KBM-7 (cell line): ENCODE results near the gene TRAF3IP1.
"Not testable (repeated sequence)": the region's sequence is repeated elsewhere in the genome, so short reads cannot be mapped to it uniquely, and the experiment has no call there.

Experiments
- DNase-seq: peaks from one replicate; pipeline ENCODE4 v3.0.0-alpha.2; 2015
- in situ Hi-C: fragments of 300-500 bp; cut with MboI; formaldehyde crosslinking; loops from 2 replicates; pipeline ENCODE4 v1.14.3; 2020; ENCODE audit warnings: low sequenced_read_pairs, low pct_unique_long_range_greater_than_20kb, mixed read lengths

TRAF3IP1 gene

DNA sequence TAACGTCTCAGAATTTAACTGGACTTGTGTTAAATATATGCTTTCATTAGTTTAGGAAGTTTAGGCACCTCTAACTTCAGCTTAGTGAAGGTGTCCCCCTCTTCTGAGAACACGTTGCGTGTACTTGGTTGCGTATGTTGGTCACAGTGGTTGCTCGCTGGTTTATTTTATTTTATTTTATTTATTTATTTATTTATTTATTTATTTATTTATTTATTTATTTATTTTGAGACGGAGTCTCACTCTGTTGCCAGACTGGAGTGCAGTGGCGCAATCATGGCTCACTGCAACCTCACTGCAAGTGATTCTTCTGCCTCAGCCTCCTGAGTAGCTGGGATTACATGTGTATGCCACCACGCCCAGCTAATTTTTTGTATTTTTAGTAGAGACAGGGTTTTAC, 15.3 kb downstream of the TRAF3IP1 start:
- in situ Hi-C loops, DNase-seq: not testable (repeated sequence)

DNA sequence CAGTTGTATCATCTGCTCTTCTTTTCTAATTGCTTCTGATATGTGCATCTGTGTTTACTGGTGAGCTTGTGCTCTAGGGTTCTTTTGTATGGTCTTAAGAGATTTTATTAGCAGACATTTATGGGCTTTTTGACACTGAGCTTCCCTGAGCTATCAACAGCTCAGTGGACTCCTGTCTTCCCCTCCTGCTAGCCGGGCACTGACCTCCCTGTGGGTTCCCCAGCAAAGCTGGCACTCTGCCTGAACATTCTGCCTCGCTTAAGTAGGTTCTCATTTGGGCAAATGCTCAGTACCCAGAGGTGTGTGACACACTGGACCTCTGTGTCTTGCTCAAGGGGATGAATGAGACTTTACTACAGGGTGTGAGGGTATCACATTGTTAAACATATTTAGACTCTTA, 15.8 kb downstream of the TRAF3IP1 start:
- in situ Hi-C loops, result no loop called here
- DNase-seq, result no peak

DNA sequence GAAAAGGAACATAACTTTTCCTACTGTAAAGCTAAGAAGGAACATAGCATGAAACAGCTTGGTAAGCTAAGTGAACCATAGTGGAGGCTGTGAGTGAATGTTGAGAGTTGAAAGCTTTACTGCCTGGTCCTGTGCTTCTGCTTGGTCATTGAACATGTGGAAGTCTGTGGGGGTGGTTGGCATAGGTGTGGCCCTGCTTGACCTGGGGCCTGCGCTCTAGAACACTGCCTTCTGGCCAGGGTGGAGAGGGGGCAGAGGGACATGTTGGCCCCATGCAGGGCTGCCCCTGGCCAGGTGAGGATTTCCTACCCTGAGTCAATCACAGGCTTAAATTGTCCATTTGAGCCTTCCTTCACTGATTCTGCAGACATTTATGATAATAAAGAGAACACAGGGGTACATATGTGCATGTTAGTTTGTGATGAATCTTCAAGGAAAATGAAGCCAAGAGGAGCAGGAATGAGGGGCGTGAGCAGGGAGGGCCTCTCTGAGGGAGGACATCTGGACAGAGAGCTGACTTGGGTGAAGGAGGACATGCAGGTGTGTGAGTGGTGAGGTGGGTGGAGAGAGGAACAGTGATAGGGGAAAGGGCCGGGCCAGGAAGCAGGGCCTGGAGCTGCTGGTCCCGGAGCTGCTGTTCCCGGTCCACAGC, 16.6 kb downstream of the TRAF3IP1 start:
- in situ Hi-C loops, result no loop called here
- no peak for DNase-seq

DNA sequence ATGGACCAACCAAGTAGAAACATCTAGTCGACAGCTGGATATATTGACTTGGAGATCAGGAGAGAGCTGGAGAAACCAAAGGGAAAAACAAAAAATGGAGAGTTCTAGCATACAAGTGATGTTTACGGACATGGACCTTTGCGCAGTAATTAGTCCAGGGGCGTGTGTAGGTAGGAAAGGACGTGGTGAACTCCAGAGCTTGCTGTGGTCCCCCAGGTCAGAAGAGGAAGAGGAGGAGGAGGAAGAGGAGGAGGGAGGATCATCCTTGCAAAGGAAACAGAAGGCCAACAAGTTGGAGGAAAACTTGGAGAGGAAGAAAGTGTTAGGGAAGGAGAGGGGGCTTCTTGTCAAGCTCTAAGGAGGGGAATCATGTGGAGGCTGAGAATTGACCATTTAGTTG, 17.5 kb downstream of the TRAF3IP1 start:
- in situ Hi-C loops, result no loop called here
- DNase-seq, result no peak

DNA sequence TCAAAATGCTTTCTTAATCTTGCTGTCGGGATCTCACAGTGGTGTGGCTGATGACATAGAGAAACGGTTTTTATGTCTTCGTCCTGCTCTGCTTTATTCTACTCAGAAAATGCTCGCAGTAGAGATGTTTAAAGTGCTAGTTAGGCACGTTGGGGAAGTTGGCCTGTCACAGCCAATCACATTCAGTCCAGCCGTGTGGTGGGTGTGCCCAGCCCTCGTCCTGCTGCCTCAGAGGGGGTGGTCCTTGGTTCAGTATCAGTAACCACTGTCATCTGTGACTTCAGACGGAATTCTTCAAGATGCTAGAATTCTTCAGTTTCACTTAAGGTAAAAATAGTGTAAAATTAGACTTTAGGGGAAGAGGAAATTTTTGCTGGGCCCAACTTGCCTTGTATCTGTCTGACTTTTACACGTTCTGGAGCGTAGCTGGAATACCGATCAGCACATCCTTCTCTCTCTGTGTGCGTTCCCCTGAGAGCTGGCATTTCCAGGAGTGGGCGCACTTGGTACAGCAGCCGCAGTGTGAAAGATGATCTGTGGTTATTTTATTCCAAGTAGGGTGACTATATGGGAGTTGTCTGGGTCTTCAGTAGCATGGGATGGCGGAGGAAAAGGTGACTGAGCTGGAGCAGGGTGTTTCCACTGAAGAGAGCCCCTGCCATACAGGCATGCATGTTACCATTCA, 18.5 kb downstream of the TRAF3IP1 start:
- no peak for DNase-seq
- in situ Hi-C loops, result no loop called here

DNA sequence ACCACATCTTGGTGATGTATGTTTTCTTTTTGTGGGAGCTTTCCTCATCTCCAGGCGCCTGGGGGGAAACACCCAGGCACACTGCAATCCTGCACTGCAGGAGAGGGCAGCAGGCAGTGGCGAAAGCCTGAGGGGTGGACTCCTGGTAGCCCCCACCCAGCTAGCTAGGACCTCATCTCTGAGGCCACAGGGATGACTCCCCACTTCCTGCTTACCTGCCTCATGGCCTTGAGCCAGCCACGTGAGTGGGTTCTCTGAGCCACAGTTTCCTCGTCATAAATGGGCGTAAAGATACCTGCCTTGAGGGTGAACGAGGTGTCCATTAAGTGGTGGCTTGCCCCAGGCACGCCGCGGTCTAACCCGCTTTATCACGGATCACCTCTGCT, 19.1 kb downstream of the TRAF3IP1 start:
- in situ Hi-C loops, result no loop called here
- DNase-seq, result no peak

DNA sequence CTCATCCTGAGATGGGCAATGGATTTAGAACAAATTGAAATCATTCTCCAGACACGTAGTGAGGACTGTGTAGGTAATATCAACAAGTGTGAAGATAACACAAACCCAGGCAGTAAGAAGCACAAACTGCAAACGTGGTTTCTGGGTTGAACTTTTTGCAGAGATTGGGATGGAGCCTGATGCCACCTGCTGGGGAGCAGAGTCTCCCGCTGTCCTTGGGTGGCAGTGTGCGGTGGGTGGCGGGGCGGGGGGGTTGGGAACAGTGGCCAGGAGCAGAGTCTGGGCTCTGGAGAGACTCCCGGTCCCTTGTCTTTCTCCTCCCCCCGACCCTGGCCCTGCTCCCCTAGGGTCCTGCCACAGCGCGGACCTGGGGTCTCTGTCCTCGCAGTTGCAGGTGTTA, 19.5 kb downstream of the TRAF3IP1 start:
- in situ Hi-C loops, result no loop called here
- no peak for DNase-seq

DNA sequence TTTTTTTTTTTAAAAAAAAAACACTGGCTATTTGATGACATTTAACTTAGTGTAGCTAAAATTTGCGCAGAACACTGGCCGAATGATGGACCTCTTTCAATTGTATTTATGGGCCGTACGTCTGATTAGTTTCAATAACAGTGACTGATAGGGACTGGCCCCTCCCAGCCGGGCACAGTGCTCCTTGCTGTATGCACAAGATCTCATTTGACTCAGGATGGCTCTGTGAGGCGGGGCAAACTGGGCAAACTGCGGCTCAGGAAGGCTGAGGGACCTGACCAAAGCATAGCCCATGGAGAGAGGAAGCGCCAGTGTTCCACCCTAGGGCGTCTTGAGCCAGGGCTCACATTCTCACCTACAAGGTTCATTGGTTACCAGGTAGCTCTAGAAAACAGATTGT, 21.2 kb downstream of the TRAF3IP1 start:
- no peak for DNase-seq
- in situ Hi-C loops, result no loop called here

DNA sequence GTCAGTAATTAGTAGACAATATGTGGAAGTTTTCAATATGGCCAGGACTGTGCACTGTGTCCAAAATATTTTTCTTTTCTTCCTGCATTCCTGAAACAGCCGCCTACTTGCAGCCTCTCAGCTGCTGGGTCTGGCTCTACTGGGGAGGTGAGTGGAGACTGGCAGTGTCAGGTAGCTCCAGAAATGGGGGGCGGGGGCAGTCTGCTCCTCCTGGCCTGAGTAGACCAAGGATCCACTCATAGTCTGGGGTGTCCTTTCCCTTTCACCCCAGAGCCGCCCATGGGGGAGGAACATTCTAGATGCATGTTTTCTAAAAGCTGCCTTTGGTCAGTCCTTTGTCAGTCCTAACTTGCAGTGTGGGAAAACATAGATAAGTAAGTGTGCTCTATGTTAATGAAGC, 23.7 kb downstream of the TRAF3IP1 start:
- no peak for DNase-seq
- in situ Hi-C loops, result no loop called here

DNA sequence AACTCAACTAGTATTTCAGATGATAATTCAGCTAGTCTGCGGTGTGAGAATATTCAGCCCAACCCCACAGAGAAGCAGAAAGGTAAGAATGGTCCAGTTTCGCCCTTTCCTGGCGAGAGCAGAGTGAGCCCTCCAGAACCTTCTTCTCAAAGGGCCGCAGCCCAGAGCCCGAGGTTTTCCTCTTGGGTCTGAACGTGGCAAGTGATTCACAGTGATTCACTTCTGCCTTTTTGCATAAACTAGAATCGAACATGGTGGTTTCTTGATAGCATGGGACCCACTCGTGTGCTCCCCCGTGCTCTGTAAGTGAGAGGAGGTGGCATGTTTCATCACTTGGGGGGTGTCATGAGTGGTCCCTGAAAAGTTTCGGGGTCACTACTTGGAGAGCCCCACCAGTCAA, 24.2 kb downstream of the TRAF3IP1 start:
- DNase-seq, result no peak
- in situ Hi-C loops, result no loop called here

DNA sequence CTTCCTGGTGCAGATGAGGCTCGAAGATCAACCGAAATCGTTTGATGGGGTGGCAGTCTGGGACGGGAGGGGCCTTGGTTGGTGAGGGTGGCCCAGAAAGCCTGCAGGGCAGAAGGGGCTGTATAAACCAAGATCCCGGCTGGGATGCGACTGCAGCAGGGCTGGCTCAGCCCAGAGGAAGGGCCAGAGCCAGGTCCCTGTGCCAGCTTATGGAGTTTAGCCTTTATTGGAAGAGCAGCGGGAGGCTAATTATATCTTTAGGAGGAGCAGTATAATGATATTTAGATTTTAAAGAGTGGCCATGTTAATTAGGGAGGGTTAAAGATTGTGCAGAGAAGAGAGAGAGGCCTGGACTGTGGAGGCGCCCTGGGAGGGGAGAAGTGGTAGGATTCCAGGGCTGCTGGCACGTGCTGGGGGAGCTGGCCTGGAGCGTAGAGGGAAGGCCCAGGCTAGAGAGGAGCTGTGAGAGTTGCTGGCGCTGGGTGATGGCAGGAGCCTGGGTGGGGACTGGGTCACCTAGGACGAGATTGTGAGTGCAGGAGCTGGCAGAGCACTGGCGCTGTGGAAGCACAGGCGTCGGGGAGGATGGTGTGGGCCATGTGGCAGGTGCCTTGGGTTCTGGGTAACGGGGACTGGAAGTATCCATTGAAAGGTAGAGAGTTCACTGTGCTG, 25.1 kb downstream of the TRAF3IP1 start:
- no peak for DNase-seq
- in situ Hi-C loops, result no loop called here

DNA sequence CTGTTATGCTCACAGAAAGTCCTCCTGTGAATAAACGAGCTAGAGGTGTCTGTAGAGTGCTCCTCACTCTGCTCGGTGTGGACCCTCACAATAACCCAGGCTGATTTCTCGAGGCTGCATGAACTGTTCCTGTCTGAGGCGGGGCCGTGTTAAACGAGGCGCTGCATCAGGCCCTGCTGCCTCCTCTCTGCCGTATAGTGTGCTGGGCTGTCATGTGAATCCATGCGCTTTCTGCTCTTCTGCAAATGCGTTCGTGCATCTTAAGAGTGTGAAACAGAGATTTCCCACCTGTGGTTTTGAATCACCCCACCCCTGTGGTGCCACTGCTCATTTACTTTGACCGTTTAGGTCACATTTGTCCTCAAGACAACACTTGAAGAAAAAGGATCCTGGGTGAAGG, 26.2 kb downstream of the TRAF3IP1 start:
- in situ Hi-C loops, result no loop called here
- no peak for DNase-seq

DNA sequence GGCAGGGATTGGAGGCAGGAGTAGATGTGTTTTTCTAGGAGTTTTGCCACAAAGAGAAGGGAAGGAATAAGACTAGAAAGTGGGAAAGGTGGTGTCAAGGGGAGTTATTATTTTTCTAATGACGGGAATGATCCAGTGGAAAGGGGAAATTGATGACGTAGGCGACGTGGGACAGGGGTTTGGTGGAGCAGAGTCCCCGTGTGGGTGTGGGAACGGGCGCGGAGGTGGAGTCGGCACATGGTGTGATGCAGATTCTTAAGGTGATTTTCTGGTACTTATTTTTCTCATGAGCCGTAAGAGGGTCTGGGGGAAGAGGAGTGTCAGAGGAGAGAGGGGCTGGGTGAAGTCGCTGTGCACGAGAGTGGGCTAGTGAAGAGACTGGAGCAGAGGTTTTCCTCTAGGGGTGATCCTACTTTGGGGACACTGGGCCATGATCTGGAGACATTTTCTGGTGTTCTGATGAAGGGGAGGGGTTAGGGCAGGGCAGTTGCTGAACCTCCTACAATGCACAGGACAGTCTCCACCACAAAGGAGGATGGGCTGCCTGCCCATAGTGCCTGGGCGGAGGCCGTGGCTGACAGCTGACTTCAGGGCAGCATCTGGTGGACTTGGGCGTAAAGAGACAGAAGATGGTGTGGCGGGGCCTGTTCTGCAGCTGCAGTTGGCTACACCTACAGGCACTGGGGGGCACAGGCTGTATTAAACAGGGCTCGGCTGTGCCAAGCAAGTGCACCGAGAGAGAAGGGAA, 30.0 kb downstream of the TRAF3IP1 start:
- in situ Hi-C loops, result loop anchor here (25.0 kb wide), 1 partner anchor 437 kb away; no protein-coding TSS in a partner anchor
- DNase-seq, result no peak

DNA sequence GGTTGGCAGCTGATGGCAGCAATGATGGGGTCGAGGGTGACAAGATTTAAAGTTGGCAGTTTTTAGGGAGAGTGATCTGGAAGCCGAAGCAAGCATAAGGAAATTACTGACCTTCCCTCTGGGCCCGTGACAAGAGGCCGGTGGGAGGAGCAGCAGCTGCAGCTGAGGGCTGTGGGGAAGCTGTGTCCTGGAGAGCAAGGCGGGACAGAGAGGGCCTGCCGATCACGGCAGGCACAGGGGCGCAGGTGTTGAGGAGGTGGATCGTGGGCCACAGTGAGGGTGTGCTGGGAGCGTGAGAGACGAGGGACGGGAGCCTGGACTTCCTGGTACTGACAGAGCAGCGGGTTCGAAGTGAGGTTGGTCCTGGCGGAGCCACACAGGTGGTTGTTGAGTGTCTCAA, 31.0 kb downstream of the TRAF3IP1 start:
- in situ Hi-C loops, result loop anchor here (25.0 kb wide), 1 partner anchor 436 kb away; no protein-coding TSS in a partner anchor

DNA sequence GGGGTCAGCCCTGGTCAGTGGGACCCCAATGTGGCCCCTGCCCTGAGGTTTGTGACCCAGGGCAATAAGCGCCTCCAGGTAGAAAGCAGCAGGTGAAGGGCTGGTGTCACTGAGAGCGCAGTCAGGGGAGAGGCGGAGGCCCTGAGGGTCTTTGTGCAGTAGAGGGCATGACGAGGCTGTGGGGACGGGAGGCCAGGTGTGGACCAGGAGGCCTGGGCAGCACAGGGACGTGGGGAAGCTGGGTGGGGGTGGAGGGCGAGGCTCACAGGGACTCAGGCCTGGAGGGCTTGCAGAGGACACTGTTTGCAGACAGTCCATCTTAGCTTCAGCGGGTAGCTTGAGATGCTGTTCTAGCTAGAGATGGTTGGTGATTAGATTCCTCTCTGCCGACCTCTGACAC, 32.0 kb downstream of the TRAF3IP1 start:
- DNase-seq, result no peak
- in situ Hi-C loops, result loop anchor here (25.0 kb wide), 1 partner anchor 435 kb away; no protein-coding TSS in a partner anchor

More for the DNA sequence above, 31.0 kb downstream of the TRAF3IP1 start:
- no peak for DNase-seq

DNA sequence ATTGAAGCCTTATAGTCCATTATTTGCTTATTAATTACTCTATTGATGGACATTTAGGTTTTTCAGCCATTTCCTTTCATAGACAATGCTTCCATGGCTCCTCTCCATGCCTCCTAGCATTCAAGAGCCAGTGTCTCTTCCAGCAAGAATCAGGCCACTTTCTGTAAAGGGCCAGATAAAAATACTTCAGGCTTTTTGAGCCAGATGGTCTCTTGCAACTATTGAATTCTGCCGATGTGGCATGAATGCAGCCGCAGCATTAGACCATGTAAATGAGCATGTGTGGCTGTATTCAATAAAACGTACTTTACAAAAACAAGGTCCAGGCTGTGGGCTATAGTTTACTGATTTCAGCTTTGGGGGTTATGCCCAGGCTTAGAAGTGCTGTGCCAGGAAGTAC, 38.5 kb downstream of the TRAF3IP1 start:
- in situ Hi-C loops, result loop anchor here (25.0 kb wide), 1 partner anchor 429 kb away; no protein-coding TSS in a partner anchor
- no peak for DNase-seq

DNA sequence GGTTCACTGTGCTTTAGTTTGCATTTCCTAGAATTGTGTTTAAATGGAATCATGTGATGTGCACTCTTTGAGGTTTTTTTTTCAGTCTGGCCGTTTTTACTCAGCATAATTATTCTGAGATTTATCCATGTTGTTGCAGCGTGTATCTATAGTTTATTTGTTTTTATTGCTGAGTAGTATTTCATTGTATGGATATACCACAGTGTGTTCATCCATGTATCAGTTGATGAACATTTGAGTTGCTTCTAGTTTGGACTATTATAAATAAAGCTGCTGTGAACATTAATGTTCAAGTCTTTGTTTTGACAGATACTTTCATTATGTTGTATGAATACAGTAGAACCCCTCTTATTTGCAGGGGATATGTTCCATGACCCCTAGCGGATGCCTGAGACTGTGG, 39.1 kb downstream of the TRAF3IP1 start:
- DNase-seq, result no peak
- in situ Hi-C loops, result loop anchor here (25.0 kb wide), 1 partner anchor 428 kb away; no protein-coding TSS in a partner anchor

DNA sequence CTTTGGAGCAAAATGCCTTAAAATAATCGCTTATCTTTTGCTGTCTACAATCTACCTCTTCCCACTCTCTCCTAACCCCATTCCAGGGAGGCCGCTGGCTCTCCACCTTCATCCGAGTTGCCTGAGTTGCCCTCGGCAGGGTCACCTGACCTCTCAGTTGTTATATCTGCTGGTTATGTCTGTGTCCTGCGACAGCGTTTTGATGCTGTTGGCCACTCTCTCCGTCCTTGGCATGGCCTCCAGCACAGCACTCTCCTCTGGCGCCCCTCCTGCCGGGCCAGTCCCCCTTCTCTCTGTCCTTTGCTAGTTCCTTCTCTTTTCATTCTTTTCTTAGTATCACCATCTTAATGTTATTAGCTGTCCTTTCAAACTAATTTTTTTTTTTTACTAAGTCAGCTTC, 41.6 kb downstream of the TRAF3IP1 start:
- no peak for DNase-seq
- in situ Hi-C loops, result loop anchor here (25.0 kb wide), 1 partner anchor 425 kb away; no protein-coding TSS in a partner anchor

DNA sequence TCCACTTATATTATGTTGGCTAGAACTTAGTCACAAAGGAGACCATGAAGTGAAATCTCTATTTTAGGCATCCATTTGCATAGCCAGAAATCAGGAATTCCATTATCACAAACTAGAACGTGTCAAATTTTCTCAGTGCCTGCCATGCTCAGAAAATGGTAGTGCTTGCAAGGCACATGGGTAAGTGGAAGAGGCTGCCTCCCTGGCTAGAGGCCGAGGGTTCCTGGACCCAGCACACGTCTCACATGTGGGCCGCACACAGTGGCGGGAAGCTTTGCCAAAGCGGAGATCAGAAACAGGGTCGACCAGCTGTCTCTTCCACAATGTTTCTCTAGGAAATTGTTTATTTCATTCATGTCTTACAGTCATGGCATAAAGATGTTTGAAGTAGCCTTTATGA, 42.3 kb downstream of the TRAF3IP1 start:
- in situ Hi-C loops, result loop anchor here (25.0 kb wide), 1 partner anchor 425 kb away; no protein-coding TSS in a partner anchor
- no peak for DNase-seq
